SU-DHL-6 (cell line): ENCODE results near the gene WNT1.

Experiments used
- EZH2phosphoT487 ChIP-seq: fragments of 200-600 bp; sonication (generic), shearing (Covaris generic); conservative IDR thresholded peaks from 2 replicates; pipeline ENCODE4 v1.6.1; 2018; ENCODE audit warnings: mild to moderate bottlenecking, antibody characterized with exemption, low read length, moderate library complexity, mixed read lengths
- TF ChIP-seq, protein P1 (sequence below): fragments of 200-600 bp; sonication (generic); IDR thresholded peaks from one replicate; pipeline ENCODE4 v1.5.1; 2017; ENCODE audit warnings: antibody characterized with exemption, mild to moderate bottlenecking, low read length, moderate library complexity; ENCODE audit not compliant: insufficient read depth, poor library complexity, severe bottlenecking

DNA sequence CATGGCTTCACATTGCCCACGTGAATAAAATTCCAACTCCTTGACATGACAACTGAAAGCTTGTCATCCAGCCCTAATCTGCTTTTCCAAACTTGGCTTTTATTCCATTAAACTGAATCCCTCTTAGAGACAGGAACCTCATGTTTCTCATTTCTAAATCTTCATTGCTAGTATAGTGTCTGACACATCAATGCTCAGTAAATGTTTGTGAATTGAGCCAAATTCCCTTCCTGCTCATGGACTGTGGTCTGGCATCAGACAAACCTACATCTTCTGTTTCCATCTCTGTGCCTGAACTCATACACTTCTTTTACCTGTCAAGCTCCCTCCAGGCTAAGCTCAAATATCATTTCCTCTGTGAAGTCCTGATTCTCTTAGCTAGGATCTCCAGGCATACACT lies 48.6 kb upstream of the WNT1 start:
- TF ChIP-seq, protein P1, sequence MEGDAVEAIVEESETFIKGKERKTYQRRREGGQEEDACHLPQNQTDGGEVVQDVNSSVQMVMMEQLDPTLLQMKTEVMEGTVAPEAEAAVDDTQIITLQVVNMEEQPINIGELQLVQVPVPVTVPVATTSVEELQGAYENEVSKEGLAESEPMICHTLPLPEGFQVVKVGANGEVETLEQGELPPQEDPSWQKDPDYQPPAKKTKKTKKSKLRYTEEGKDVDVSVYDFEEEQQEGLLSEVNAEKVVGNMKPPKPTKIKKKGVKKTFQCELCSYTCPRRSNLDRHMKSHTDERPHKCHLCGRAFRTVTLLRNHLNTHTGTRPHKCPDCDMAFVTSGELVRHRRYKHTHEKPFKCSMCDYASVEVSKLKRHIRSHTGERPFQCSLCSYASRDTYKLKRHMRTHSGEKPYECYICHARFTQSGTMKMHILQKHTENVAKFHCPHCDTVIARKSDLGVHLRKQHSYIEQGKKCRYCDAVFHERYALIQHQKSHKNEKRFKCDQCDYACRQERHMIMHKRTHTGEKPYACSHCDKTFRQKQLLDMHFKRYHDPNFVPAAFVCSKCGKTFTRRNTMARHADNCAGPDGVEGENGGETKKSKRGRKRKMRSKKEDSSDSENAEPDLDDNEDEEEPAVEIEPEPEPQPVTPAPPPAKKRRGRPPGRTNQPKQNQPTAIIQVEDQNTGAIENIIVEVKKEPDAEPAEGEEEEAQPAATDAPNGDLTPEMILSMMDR = no peak
- no peak for TF ChIP-seq EZH2phosphoT487
